ENCODE data around the gene TRIM59. TPM values are rescaled to one million over a fixed set of nuclear protein-coding genes. Genes with fewer than 3 reads are reported as not detected.

TRIM59 gene
- total RNA-seq, 1 donor from 2014 or later = 33.0 TPM

- TF ChIP-seq, protein P1, sequence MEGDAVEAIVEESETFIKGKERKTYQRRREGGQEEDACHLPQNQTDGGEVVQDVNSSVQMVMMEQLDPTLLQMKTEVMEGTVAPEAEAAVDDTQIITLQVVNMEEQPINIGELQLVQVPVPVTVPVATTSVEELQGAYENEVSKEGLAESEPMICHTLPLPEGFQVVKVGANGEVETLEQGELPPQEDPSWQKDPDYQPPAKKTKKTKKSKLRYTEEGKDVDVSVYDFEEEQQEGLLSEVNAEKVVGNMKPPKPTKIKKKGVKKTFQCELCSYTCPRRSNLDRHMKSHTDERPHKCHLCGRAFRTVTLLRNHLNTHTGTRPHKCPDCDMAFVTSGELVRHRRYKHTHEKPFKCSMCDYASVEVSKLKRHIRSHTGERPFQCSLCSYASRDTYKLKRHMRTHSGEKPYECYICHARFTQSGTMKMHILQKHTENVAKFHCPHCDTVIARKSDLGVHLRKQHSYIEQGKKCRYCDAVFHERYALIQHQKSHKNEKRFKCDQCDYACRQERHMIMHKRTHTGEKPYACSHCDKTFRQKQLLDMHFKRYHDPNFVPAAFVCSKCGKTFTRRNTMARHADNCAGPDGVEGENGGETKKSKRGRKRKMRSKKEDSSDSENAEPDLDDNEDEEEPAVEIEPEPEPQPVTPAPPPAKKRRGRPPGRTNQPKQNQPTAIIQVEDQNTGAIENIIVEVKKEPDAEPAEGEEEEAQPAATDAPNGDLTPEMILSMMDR (conservative IDR thresholded peaks at IDR 0.05; ENCODE audit: low read depth, low read length) = no peak
These were observed 37.1 kb downstream of the TRIM59 start for GRCh38 chr3:160412477-160412876.

GRCh38 chr3:160409812-160410610 lies 39.6 kb downstream of the TRIM59 start:
- TF ChIP-seq, protein P1 (conservative IDR thresholded peaks at IDR 0.05; ENCODE audit: low read depth, low read length) = no peak
- DNase-seq (ENCODE audit: low read depth) = no peak
- no peak overlapping the region for H3K4me3 ChIP-seq (ENCODE audit: low read depth, low read length)

More at GRCh38 chr3:160412477-160412876, 37.1 kb downstream of the TRIM59 start:
- H3K4me3 ChIP-seq (ENCODE audit: low read depth, low read length) = no peak overlapping the region
- DNase-seq (ENCODE audit: low read depth) = no peak

DNA sequence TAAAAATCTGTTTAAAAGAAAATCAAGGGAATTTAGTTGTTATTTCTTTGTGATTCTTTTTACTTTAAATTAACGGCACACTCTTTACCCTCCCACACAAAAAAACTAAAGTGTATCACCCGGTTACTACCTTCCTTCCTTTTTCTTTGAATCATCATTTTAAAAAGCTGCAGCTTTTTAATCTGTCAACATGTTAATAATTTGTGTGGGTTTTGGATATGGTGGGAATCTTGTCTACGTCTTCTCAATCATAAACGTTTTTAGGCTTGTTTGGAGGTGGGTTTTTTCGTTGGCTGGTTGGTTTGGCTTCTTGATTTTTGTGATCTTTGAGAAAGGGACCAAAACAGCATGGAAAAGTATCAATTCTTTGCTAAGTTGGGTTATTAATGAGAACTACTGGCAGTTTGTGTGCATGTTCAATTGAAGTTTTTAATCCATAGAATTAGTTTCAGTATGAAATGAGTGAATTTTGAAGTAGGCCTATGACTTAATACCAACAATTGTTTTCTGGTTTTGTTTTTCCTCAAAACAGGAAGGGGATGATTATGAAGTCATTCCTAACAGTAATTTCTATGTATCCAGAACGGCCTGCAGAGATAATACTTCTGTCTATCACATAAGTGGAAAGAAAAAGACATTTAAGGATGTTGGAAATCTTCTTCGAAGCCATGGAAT lies 45.7 kb downstream of the TRIM59 start:
- TF ChIP-seq, protein P1 (conservative IDR thresholded peaks at IDR 0.05; ENCODE audit: low read depth, low read length) = no peak
- no peak overlapping the region for H3K4me3 ChIP-seq (ENCODE audit: low read depth, low read length)
- no peak for DNase-seq (ENCODE audit: low read depth)

- no peak for DNase-seq (ENCODE audit: low read depth)
- TF ChIP-seq, protein P1 (conservative IDR thresholded peaks at IDR 0.05; ENCODE audit: low read depth, low read length) = no peak
- no peak overlapping the region for H3K4me3 ChIP-seq (ENCODE audit: low read depth, low read length)
These were observed 46.5 kb downstream of the TRIM59 start for GRCh38 chr3:160403028-160403545.

GRCh38 chr3:160402221-160403027 lies 47.2 kb downstream of the TRIM59 start:
- TF ChIP-seq, protein P1 (conservative IDR thresholded peaks at IDR 0.05; ENCODE audit: low read depth, low read length) = no peak
- no peak for DNase-seq (ENCODE audit: low read depth)
- no peak overlapping the region for H3K4me3 ChIP-seq (ENCODE audit: low read depth, low read length)

DNA sequence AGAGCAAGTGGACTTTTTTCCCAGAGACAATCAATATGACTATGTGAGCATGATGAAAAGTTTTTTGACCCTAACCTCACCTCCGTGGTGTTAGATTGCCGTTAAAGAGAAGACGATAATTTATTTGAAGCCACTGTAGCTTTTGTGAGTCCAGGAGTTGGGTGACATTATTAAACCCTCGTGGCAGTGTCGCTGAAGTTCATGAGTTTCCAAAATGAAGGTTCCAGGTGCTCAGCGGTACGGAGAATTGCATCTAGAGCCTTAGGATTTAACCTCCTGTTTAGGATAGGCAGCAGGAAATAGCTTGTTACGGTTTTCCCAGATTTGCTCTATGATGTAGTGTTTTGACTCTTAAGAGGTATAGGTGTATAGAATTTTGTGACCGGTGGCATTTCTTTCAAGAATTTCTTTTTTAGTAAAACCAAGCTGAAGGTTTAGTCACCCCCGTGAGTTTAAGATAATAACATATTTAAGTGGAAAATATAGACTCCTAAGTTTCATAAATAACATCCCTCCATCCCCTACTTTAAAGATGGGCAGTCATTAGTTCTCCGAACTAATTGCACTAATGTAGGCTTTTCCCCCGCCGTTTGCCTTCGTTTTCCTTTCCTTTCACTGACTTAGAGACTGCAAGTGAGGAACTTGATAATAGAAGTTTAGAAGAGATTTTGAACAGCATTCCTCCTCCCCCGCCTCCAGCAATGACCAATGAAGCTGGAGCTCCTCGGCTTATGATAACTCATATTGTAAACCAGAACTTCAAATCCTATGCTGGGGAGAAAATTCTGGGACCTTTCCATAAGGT lies 48.1 kb downstream of the TRIM59 start:
- no peak for DNase-seq (ENCODE audit: low read depth)
- TF ChIP-seq, protein P1 (conservative IDR thresholded peaks at IDR 0.05; ENCODE audit: low read depth, low read length) = no peak
- peak overlapping the region; percentile 82 for H3K4me3 ChIP-seq (ENCODE audit: low read depth, low read length)
